Ammon's horn (tissue), 1 donor: ENCODE measurements around the gene LIN7C.

Experiments used
- DNase-seq: peaks from one replicate; pipeline ENCODE4 v3.0.0-alpha.2; 2016; ENCODE audit warnings: low spot score

LIN7C gene

GRCh38 chr11:27509908-27510307 is 3.3 kb upstream of the LIN7C start:
- DNase-seq, result no peak

- no peak for DNase-seq
These were observed 1.2 kb upstream of the LIN7C start for GRCh38 chr11:27507557-27508322.

- DNase-seq, result no peak
These were observed 788 bp downstream of the LIN7C start for GRCh38 chr11:27505781-27506180.

GRCh38 chr11:27504205-27504604 is 2.4 kb downstream of the LIN7C start:
- DNase-seq, result no peak

- no peak for DNase-seq
These were observed 5.5 kb downstream of the LIN7C start for GRCh38 chr11:27501100-27501499.

GRCh38 chr11:27497911-27498310 is 8.7 kb downstream of the LIN7C start:
- DNase-seq, result no peak

- peak; percentile 28 for DNase-seq
These were observed 9.2 kb downstream of the LIN7C start for GRCh38 chr11:27497284-27497866.

- DNase-seq, result no peak
These were observed 10.1 kb downstream of the LIN7C start for GRCh38 chr11:27496461-27496860.

GRCh38 chr11:27495710-27496300 is 10.8 kb downstream of the LIN7C start:
- DNase-seq, result no peak

- no peak for DNase-seq
These were observed 17.5 kb downstream of the LIN7C start for GRCh38 chr11:27489092-27489491.

- DNase-seq, result no peak
These were observed 18.9 kb downstream of the LIN7C start for GRCh38 chr11:27487706-27488105.

GRCh38 chr11:27485930-27486773 is 20.4 kb downstream of the LIN7C start:
- peak; percentile 67 for DNase-seq

- DNase-seq, result no peak
These were observed 23.8 kb downstream of the LIN7C start for GRCh38 chr11:27482793-27483192.

- no peak for DNase-seq
These were observed 24.6 kb downstream of the LIN7C start for GRCh38 chr11:27481992-27482391.

- no peak for DNase-seq
These were observed 28.7 kb downstream of the LIN7C start for GRCh38 chr11:27477831-27478230.

GRCh38 chr11:27477243-27477642 is 29.3 kb downstream of the LIN7C start:
- no peak for DNase-seq

- DNase-seq, result no peak
These were observed 30.9 kb downstream of the LIN7C start for GRCh38 chr11:27475622-27476021.

- no peak for DNase-seq
These were observed 33.6 kb downstream of the LIN7C start for GRCh38 chr11:27473017-27473406.

- peak; percentile 96 for DNase-seq
These were observed 34.1 kb downstream of the LIN7C start, which contains the start of gene LGR4 for GRCh38 chr11:27472398-27473016. TSS of gene LGR4 (minus strand) at chr11:27472790. CDS start at chr11:27472302, 488 bp downstream.

- peak; percentile 40 for DNase-seq
These were observed 34.8 kb downstream of the LIN7C start for GRCh38 chr11:27471589-27472397.
